ENCODE results near the gene SCMH1.

DNA sequence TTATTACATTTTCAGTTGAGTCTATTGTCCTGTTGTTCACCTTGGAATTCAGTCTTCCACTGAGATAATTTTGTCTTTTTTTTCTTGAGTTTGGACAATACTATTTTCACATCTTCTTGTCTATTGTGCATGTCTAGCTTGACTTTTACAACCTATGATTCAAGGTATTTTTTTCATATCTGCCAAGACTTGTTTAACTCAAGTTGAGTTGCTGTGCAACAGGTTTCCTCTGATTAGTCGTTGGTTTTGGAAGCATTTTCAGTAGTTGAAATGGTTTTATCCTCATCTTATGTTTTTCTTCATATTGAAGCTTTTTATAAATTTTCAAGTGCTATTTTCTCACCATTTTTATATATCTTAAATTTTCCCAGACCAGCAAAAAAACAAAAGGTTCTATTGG lies 103.6 kb downstream of the SCMH1 start:
- TF ChIP-seq, protein P1, sequence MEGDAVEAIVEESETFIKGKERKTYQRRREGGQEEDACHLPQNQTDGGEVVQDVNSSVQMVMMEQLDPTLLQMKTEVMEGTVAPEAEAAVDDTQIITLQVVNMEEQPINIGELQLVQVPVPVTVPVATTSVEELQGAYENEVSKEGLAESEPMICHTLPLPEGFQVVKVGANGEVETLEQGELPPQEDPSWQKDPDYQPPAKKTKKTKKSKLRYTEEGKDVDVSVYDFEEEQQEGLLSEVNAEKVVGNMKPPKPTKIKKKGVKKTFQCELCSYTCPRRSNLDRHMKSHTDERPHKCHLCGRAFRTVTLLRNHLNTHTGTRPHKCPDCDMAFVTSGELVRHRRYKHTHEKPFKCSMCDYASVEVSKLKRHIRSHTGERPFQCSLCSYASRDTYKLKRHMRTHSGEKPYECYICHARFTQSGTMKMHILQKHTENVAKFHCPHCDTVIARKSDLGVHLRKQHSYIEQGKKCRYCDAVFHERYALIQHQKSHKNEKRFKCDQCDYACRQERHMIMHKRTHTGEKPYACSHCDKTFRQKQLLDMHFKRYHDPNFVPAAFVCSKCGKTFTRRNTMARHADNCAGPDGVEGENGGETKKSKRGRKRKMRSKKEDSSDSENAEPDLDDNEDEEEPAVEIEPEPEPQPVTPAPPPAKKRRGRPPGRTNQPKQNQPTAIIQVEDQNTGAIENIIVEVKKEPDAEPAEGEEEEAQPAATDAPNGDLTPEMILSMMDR (IDR thresholded peaks at IDR 0.05; ENCODE audit: low read length): no peak
- TF ChIP-seq EZH2 (IDR thresholded peaks at IDR 0.05; ENCODE audit: borderline replicate concordance, low read length): no peak
